Prostate gland (tissue), 2 donors: Measurements from ENCODE around the gene AP1S1. TPM values are rescaled to one million over a fixed set of nuclear protein-coding genes. Genes with fewer than 3 reads are reported as not detected.
"Not testable (repeated sequence)": the region's sequence is repeated elsewhere in the genome, so short reads cannot be mapped to it uniquely, and the experiment has no call there.

Experiments
- DNase-seq: peaks from one replicate; pipeline ENCODE4 v3.0.0-alpha.2; 2019; ENCODE audit warnings: low spot score
- H3K27ac ChIP-seq, 2 donors: fragments of 200-600 bp; sonication (generic); 2 replicates each; pipeline ENCODE4 v1.5.1; 2017 to 2019
- H3K27me3 ChIP-seq: fragments of 200-600 bp; sonication (generic); replicated peaks from 2 replicates; pipeline ENCODE4 v1.5.1; 2019; ENCODE audit not compliant: insufficient read depth
- H3K36me3 ChIP-seq, 2 donors: fragments of 200-600 bp; sonication (generic); 1 replicate in 1 of 2; 2 replicates in 1 of 2; pipeline versions ENCODE4 v1.5.1 to v1.8.1; 2017 to 2019
- H3K4me1 ChIP-seq: fragments of 200-600 bp; sonication (generic); replicated peaks from 2 replicates; pipeline ENCODE4 v1.5.1; 2019
- H3K4me3 ChIP-seq, 2 donors: fragments of 200-600 bp; sonication (generic); 2 replicates each; pipeline ENCODE4 v1.5.1; 2017 to 2019
- H3K9me3 ChIP-seq: fragments of 200-600 bp; sonication (generic); 2 replicates; pipeline ENCODE4 v1.5.1; 2017
- CTCF ChIP-seq, 4 experiments: fragments of 200-600 bp in 2 of 4; fragments of 450-650 bp in 2 of 4; sonication (generic) in 2 of 4; IDR thresholded peaks; 1 replicate in 3 of 4; 2 replicates in 1 of 4; pipeline ENCODE4 v1.5.1; 2016 to 2019; ENCODE audit warnings: antibody characterized with exemption in 4 of 4, mild to moderate bottlenecking in 2 of 4, moderate library complexity in 2 of 4
- POLR2A ChIP-seq: fragments of 450-650 bp; IDR thresholded peaks from one replicate; pipeline ENCODE4 v1.6.1; 2016; ENCODE audit warnings: antibody characterized with exemption, mild to moderate bottlenecking
- POLR2AphosphoS5 ChIP-seq: sonication (generic); formaldehyde crosslinking; IDR thresholded peaks from one replicate; pipeline ENCODE4 v1.6.1; 2017; ENCODE audit warnings: antibody characterized with exemption
- WGBS: methylation state at CpG from one replicate; pipeline ENCODE4 v1.1.5; 2018; 5-methylcytosine and 5-hydroxymethylcytosine counted together
- intact Hi-C: fragments of 100-400 bp; cut with DNase I; formaldehyde crosslinking; loops from one replicate; pipeline ENCODE4 v1.14.2; 2022
- total RNA-seq, 2 donors: library from RNA; depleted of rRNA; stranded (reverse); fragments of >200 nt; gene quantifications; one replicate each; pipeline ENCODE4 v1.1.0, GENCODE V29; 2016

The AP1S1 gene
- total RNA-seq, 2 donors from 2014 or later = 47.2 to 90.0 TPM

GRCh38 chr7:101127460-101128039, 26.7 kb upstream of the AP1S1 start:
- no peak for DNase-seq
- Histone ChIP-seq H3K27ac (peak overlapping the region in 1 of 2 donors; percentile 27), H3K4me1 (no peaks in the 10 kb centered on the region), H3K4me3 (no peak overlapping the region), H3K27me3 (no peaks in the 10 kb centered on the region), H3K36me3 (no peaks in the 10 kb centered on the region), H3K9me3 (no peaks in the 10 kb centered on the region)
- intact Hi-C loops = no loop called here
- no peak for TF ChIP-seq CTCF (IDR thresholded peaks at IDR 0.05)
- no peak for TF ChIP-seq POLR2A
- TF ChIP-seq POLR2AphosphoS5 = no peak
- 72% methylated on average over 3 of the region's 3 CpGs for WGBS

- Histone ChIP-seq H3K9me3 (no peaks in the 10 kb centered on the region), H3K27me3 (no peaks in the 10 kb centered on the region), H3K4me3 (no peak overlapping the region), H3K4me1 (no peaks in the 10 kb centered on the region), H3K36me3 (no peaks in the 10 kb centered on the region), H3K27ac (no peak overlapping the region)
- intact Hi-C loops = no loop called here
- TF ChIP-seq POLR2A = no peak
- DNase-seq = no peak
- WGBS = 83% methylated on average over 14 of the region's 14 CpGs
Measured at GRCh38 chr7:101128040-101128834, 26.0 kb upstream of the AP1S1 start.

- Histone ChIP-seq H3K27me3 (no peaks in the 10 kb centered on the region), H3K9me3 (no peaks in the 10 kb centered on the region), H3K27ac (no peak overlapping the region), H3K4me1 (no peaks in the 10 kb centered on the region), H3K4me3 (no peak overlapping the region), H3K36me3 (no peaks in the 10 kb centered on the region)
- TF ChIP-seq POLR2AphosphoS5 (no peak), CTCF (IDR thresholded peaks at IDR 0.05) (no peak), POLR2A (no peak)
- DNase-seq = no peak
- WGBS = 96% methylated on average over 3 of the region's 3 CpGs
- intact Hi-C loops = no loop called here
Measured at GRCh38 chr7:101129603-101130117, 24.6 kb upstream of the AP1S1 start.

- intact Hi-C loops, H3K27ac ChIP-seq, H3K27me3 ChIP-seq, H3K4me1 ChIP-seq, DNase-seq, H3K4me3 ChIP-seq, H3K9me3 ChIP-seq, H3K36me3 ChIP-seq: not testable (repeated sequence)
- 87% methylated on average over 18 of the region's 18 CpGs for WGBS
Measured at GRCh38 chr7:101132626-101133600, 21.4 kb upstream of the AP1S1 start.

- H3K27me3 ChIP-seq = no peaks in the 10 kb centered on the region
- DNase-seq = no peak
- no peak for TF ChIP-seq CTCF (IDR thresholded peaks at IDR 0.05)
- TF ChIP-seq POLR2AphosphoS5 = no peak
- H3K4me3 ChIP-seq = no peak overlapping the region
- no peak overlapping the region for H3K27ac ChIP-seq
- intact Hi-C loops = no loop called here
- 88% methylated on average over 15 of the region's 15 CpGs for WGBS
- H3K4me1 ChIP-seq = no peaks in the 10 kb centered on the region
- no peaks in the 10 kb centered on the region for H3K9me3 ChIP-seq
- no peaks in the 10 kb centered on the region for H3K36me3 ChIP-seq
Measured at GRCh38 chr7:101133621-101134398, 20.5 kb upstream of the AP1S1 start.
